SH-SY5Y (cell line): ENCODE measurements around the gene P4HA3.

ENCODE experiments used
- GATA2 ChIP-seq: IDR thresholded peaks from 2 replicates; pipeline ENCODE4 v1.6.1; 2011; ENCODE audit warnings: mild to moderate bottlenecking, low read depth, low read length
- GATA3 ChIP-seq: IDR thresholded peaks from 2 replicates; pipeline ENCODE4 v1.6.1; 2011; ENCODE audit warnings: low read depth, mild to moderate bottlenecking, low read length, moderate library complexity

Gene P4HA3

GRCh38 chr11:74225565-74225964 lies 85.9 kb downstream of the P4HA3 start:
- TF ChIP-seq GATA3 (no peak), GATA2 (no peak)

- TF ChIP-seq GATA3 (no peak), GATA2 (no peak)
Measured at GRCh38 chr11:74221816-74222215, 89.6 kb downstream of the P4HA3 start.

GRCh38 chr11:74220376-74220775 lies 91.1 kb downstream of the P4HA3 start:
- TF ChIP-seq GATA2 (peak; percentile 70), GATA3 (0 out of 2 replicates have a peak, but pooled peaks have one; percentile 22)
